HG03280 (cell line): Measurements from ENCODE around the gene GLIS1.

Experiments
- ATAC-seq: cut with Tn5 transposase; IDR thresholded peaks from one replicate; pipeline ENCODE4 v1.9.1; 2021; ENCODE audit warnings: mild to moderate bottlenecking, moderate library complexity; ENCODE audit not compliant: unreplicated experiment

The GLIS1 gene

GRCh38 chr1:53584777-53585107, 154.2 kb downstream of the GLIS1 start:
- no peak for ATAC-seq

GRCh38 chr1:53583868-53584776, 154.8 kb downstream of the GLIS1 start:
- ATAC-seq = no peak

GRCh38 chr1:53583021-53583867, 155.7 kb downstream of the GLIS1 start:
- ATAC-seq = no peak

GRCh38 chr1:53582211-53583020, 156.5 kb downstream of the GLIS1 start:
- no peak for ATAC-seq

GRCh38 chr1:53581476-53581875, 157.5 kb downstream of the GLIS1 start:
- no peak for ATAC-seq

GRCh38 chr1:53580739-53581475, 158.1 kb downstream of the GLIS1 start:
- no peak for ATAC-seq

- ATAC-seq = no peak
These were observed 159.0 kb downstream of the GLIS1 start for GRCh38 chr1:53580009-53580400.

GRCh38 chr1:53579221-53580008, 159.5 kb downstream of the GLIS1 start:
- no peak for ATAC-seq

GRCh38 chr1:53578358-53578757, 160.6 kb downstream of the GLIS1 start:
- ATAC-seq = no peak

- ATAC-seq = no peak
These were observed 161.2 kb downstream of the GLIS1 start for GRCh38 chr1:53577761-53578100.

GRCh38 chr1:53576866-53577760, 161.9 kb downstream of the GLIS1 start:
- no peak for ATAC-seq

GRCh38 chr1:53576381-53576801, 162.6 kb downstream of the GLIS1 start:
- ATAC-seq = no peak

- ATAC-seq = no peak
These were observed 163.0 kb downstream of the GLIS1 start for GRCh38 chr1:53575955-53576320.

GRCh38 chr1:53575141-53575954, 163.6 kb downstream of the GLIS1 start:
- ATAC-seq = no peak

- ATAC-seq = no peak
These were observed 164.3 kb downstream of the GLIS1 start for GRCh38 chr1:53574621-53575020.

- no peak for ATAC-seq
These were observed 165.0 kb downstream of the GLIS1 start for GRCh38 chr1:53573931-53574330.

GRCh38 chr1:53573522-53573921, 165.4 kb downstream of the GLIS1 start:
- no peak for ATAC-seq

- no peak for ATAC-seq
These were observed 166.2 kb downstream of the GLIS1 start for GRCh38 chr1:53572815-53573173.
